GM23338 (cell line): ENCODE results near the gene SH3PXD2B. TPM values are rescaled to one million over a fixed set of nuclear protein-coding genes. Genes with fewer than 3 reads are reported as not detected.
A peak's percentile ranks its signal among the peaks of the same experiment; 100 is the strongest.

Experiments used
- ATAC-seq: fragments of 200-7000 bp; cut with Tn5 transposase; 3 replicates; pipeline ENCODE4 v1.9.1; 2020
- DNase-seq: peaks from one replicate; pipeline ENCODE4 v3.0.0-alpha.2; 2015; ENCODE audit warnings: low spot score
- H2AFZ ChIP-seq: fragments of 200-600 bp; sonication (generic); 2 replicates; pipeline ENCODE4 v1.8.0; 2016; ENCODE audit warnings: antibody characterized with exemption, mild to moderate bottlenecking, moderate library complexity
- H3F3A ChIP-seq: fragments of 200-600 bp; sonication (generic); replicated peaks from 2 replicates; pipeline ENCODE4 v1.8.0; 2017; ENCODE audit warnings: antibody characterized with exemption, mixed run types, low read depth
- H3K27ac ChIP-seq: fragments of 200-600 bp; sonication (generic); 2 replicates; pipeline ENCODE4 v1.6.1; 2016; ENCODE audit warnings: low read depth
- H3K27me3 ChIP-seq: fragments of 200-600 bp; sonication (generic); 2 replicates; pipeline ENCODE4 v1.8.0; 2016; ENCODE audit warnings: mild to moderate bottlenecking, mixed run types, moderate library complexity; ENCODE audit not compliant: insufficient read depth
- H3K36me3 ChIP-seq: fragments of 200-600 bp; sonication (generic); 2 replicates; pipeline ENCODE4 v1.8.0; 2016; ENCODE audit warnings: mild to moderate bottlenecking; ENCODE audit not compliant: insufficient read depth
- H3K4me1 ChIP-seq: fragments of 200-600 bp; sonication (generic); 2 replicates; pipeline ENCODE4 v1.8.0; 2016; ENCODE audit warnings: mild to moderate bottlenecking, moderate library complexity; ENCODE audit not compliant: insufficient read depth
- H3K4me2 ChIP-seq: fragments of 200-600 bp; sonication (generic); 2 replicates; pipeline ENCODE4 v1.7.1; 2017; ENCODE audit warnings: mixed run types
- H3K4me3 ChIP-seq: fragments of 200-600 bp; sonication (generic); 2 replicates; pipeline ENCODE4 v1.6.1; 2016; ENCODE audit warnings: mixed run types
- H3K79me2 ChIP-seq: fragments of 200-600 bp; sonication (generic); replicated peaks from 2 replicates; pipeline ENCODE4 v1.8.0; 2017; ENCODE audit warnings: mild to moderate bottlenecking; ENCODE audit not compliant: insufficient read depth
- H3K9me2 ChIP-seq: fragments of 200-600 bp; sonication (generic); 2 replicates; pipeline ENCODE4 v1.8.0; 2017; ENCODE audit not compliant: insufficient read depth
- H4K20me1 ChIP-seq: fragments of 200-600 bp; sonication (generic); replicated peaks from 2 replicates; pipeline ENCODE4 v1.8.0; 2017; ENCODE audit warnings: mild to moderate bottlenecking; ENCODE audit not compliant: insufficient read depth
- H3K27ac Mint-ChIP-seq: 2 replicates; pipeline ENCODE4 v1.8.0; 2020; ENCODE audit warnings: inconsistent platforms, mild to moderate bottlenecking, moderate library complexity, mixed read lengths
- H3K27me3 Mint-ChIP-seq: 3 replicates; pipeline ENCODE4 v1.8.0; 2022; ENCODE audit warnings: low read depth, mild to moderate bottlenecking, moderate library complexity, mixed read lengths, inconsistent platforms; ENCODE audit not compliant: insufficient read depth, poor library complexity
- H3K36me3 Mint-ChIP-seq: 3 replicates; pipeline ENCODE4 v1.8.0; 2021; ENCODE audit warnings: low read depth, mild to moderate bottlenecking, inconsistent platforms, moderate library complexity, mixed read lengths
- H3K4me1 Mint-ChIP-seq: 3 replicates; pipeline ENCODE4 v1.8.0; 2020; ENCODE audit warnings: mild to moderate bottlenecking, inconsistent platforms, mixed read lengths
- H3K4me3 Mint-ChIP-seq: 3 replicates; pipeline ENCODE4 v1.8.0; 2021; ENCODE audit warnings: moderate library complexity, mild to moderate bottlenecking, inconsistent platforms, mixed read lengths
- H3K9me3 Mint-ChIP-seq: 3 replicates; pipeline ENCODE4 v1.8.0; 2020; ENCODE audit warnings: moderate library complexity, mild to moderate bottlenecking, inconsistent platforms, mixed read lengths
- CREB1 ChIP-seq: fragments of 250-450 bp; sonication (Bioruptor Pico); IDR thresholded peaks from 2 replicates; pipeline ENCODE4 v1.5.0; 2020; ENCODE audit warnings: low read depth, mild to moderate bottlenecking, moderate library complexity
- CTCF ChIP-seq, 2 experiments: fragments of 200-600 bp in 1 of 2; sonication (generic) in 1 of 2; conservative IDR thresholded peaks; 2 replicates each; pipeline versions ENCODE4 v1.5.1 to v1.6.1; 2016 to 2017; ENCODE audit warnings: antibody characterized with exemption in 2 of 2, low read depth in 2 of 2, mild to moderate bottlenecking in 2 of 2, moderate library complexity in 1 of 2
- ETS1 ChIP-seq: IDR thresholded peaks from 2 replicates; pipeline ENCODE4 v1.6.1; 2016; ENCODE audit warnings: antibody characterized with exemption
- EZH2 ChIP-seq: fragments of 200-600 bp; sonication (generic); IDR thresholded peaks from one replicate; pipeline ENCODE4 v1.8.0; 2017; ENCODE audit warnings: antibody characterized with exemption, mild to moderate bottlenecking, low read depth; ENCODE audit not compliant: unreplicated experiment
- JUNB ChIP-seq: IDR thresholded peaks from one replicate; pipeline ENCODE4 v1.6.1; 2016; ENCODE audit warnings: antibody characterized with exemption; ENCODE audit not compliant: unreplicated experiment
- POLR2AphosphoS5 ChIP-seq: IDR thresholded peaks from 2 replicates; pipeline ENCODE4 v1.6.1; 2016; ENCODE audit warnings: antibody characterized with exemption, low read depth
- REST ChIP-seq: IDR thresholded peaks from one replicate; pipeline ENCODE4 v1.6.1; 2018; ENCODE audit warnings: antibody characterized with exemption; ENCODE audit not compliant: unreplicated experiment
- STAT1 ChIP-seq: IDR thresholded peaks from one replicate; pipeline ENCODE4 v1.6.1; 2016; ENCODE audit warnings: antibody characterized with exemption; ENCODE audit not compliant: unreplicated experiment
- ZNF114 ChIP-seq: fragments of 250-450 bp; sonication (Bioruptor Pico); IDR thresholded peaks from 2 replicates; pipeline ENCODE4 v1.5.0; 2020; ENCODE audit warnings: mild to moderate bottlenecking, moderate library complexity
- ZNF331 ChIP-seq: fragments of 250-450 bp; sonication (Bioruptor Pico); IDR thresholded peaks from 2 replicates; pipeline ENCODE4 v1.5.0; 2020; ENCODE audit warnings: low read depth, mild to moderate bottlenecking, moderate library complexity
- polyA plus RNA-seq: library from polyadenylated mRNA; unstranded; fragments of >200 nt; fragmentation: Nextera tagmentation; extraction: Ambion mirVana; gene quantifications from 2 replicates; pipeline ENCODE4 v1.2.1, GENCODE V29; 2016
- total RNA-seq: library from RNA; depleted of rRNA; stranded (reverse); fragments of >200 nt; shearing (Covaris generic); gene quantifications from 2 replicates; pipeline ENCODE4 v1.2.3, GENCODE V29; 2014

Gene SH3PXD2B
- total and polyA plus RNA-seq, 2 experiments from 2014 or later = 40.2 to 52.5 TPM

- Histone ChIP-seq H2AFZ (peak overlapping the region; percentile 2; the same call in 1 of the 2 replicates), H3K79me2 (peaks cover 42% of the 10 kb centered on the region), H3K4me3 (peak overlapping the region; percentile 95), H3K4me2 (peak overlapping the region; percentile 76), H3K9me2 (no peaks in the 10 kb centered on the region), H4K20me1 (peaks cover 30% of the 10 kb centered on the region), H3F3A (peaks cover 6% of the 10 kb centered on the region; the same call in 1 of the 2 replicates), H3K4me1 (peaks cover 31% of the 10 kb centered on the region), H3K36me3 (no peaks in the 10 kb centered on the region), H3K27ac (peak overlapping the region; percentile 82), H3K27me3 (no peaks in the 10 kb centered on the region)
- peak overlapping the region; percentile 93 for H3K27ac Mint-ChIP-seq
- H3K4me1 Mint-ChIP-seq = peaks cover 26% of the 10 kb centered on the region
- peak overlapping the region; percentile 95 for H3K4me3 Mint-ChIP-seq
- H3K9me3 Mint-ChIP-seq = no peaks in the 10 kb centered on the region
- ATAC-seq (peak; percentile 65), DNase-seq (peak; percentile 93)
- no peaks in the 10 kb centered on the region for H3K36me3 Mint-ChIP-seq
- TF ChIP-seq ETS1 (0 out of 2 replicates have a peak, but pooled peaks have one; percentile 6), REST (peak; percentile 9), STAT1 (no peak), ZNF331 (CRISPR knock-in tag) (no peak), POLR2AphosphoS5 (peak; percentile 45; the same call in 1 of the 2 replicates)
- peaks cover 18% of the 10 kb centered on the region for H3K27me3 Mint-ChIP-seq
Measured at GRCh38 chr5:172283862-172284610, 170.3 kb downstream of the SH3PXD2B start.

GRCh38 chr5:172283020-172283861 lies 171.1 kb downstream of the SH3PXD2B start, which contains the start of gene UBTD2:
UBTD2 (minus strand) TSS chr5:172283764; CDS start chr5:172283665, 99 bp downstream.
- peaks cover 18% of the 10 kb centered on the region for H3K27me3 Mint-ChIP-seq
- Histone ChIP-seq H3K4me3 (peak within 1 kb of the TSS; percentile 95), H3K36me3 (no peaks in the 10 kb centered on the region), H3K27me3 (no peaks in the 10 kb centered on the region), H4K20me1 (peaks cover 38% of the 10 kb centered on the region), H3F3A (peaks cover 6% of the 10 kb centered on the region; the same call in 1 of the 2 replicates), H2AFZ (peak within 1 kb of the TSS; percentile 21; the same call in 1 of the 2 replicates), H3K79me2 (peaks cover 50% of the 10 kb centered on the region), H3K4me1 (peaks cover 31% of the 10 kb centered on the region), H3K9me2 (no peaks in the 10 kb centered on the region), H3K27ac (peak within 1 kb of the TSS; percentile 96), H3K4me2 (peak within 1 kb of the TSS; percentile 91)
- peaks cover 26% of the 10 kb centered on the region for H3K4me1 Mint-ChIP-seq
- ATAC-seq (peak; percentile 72), DNase-seq (peak; percentile 86)
- H3K4me3 Mint-ChIP-seq = peak within 1 kb of the TSS; percentile 98
- H3K27ac Mint-ChIP-seq = peak within 1 kb of the TSS; percentile 95
- peaks cover 3% of the 10 kb centered on the region; the same call in 2 of the 3 replicates for H3K36me3 Mint-ChIP-seq
- TF ChIP-seq EZH2 (no peak), ZNF114 (no peak), JUNB (no peak), CTCF (conservative IDR thresholded peaks at IDR 0.05; ENCODE audit: low read depth in 2 of 2) (peak; percentile 30 to 50; a peak in 3 of 4 replicates), ZNF331 (CRISPR knock-in tag) (no peak), STAT1 (no peak), POLR2AphosphoS5 (peak; percentile 33; the same call in 1 of the 2 replicates), REST (no peak), CREB1 (CRISPR knock-in tag) (peak; percentile 79)
- H3K9me3 Mint-ChIP-seq = no peaks in the 10 kb centered on the region
